Activated naive CD4-positive, alpha-beta T cell treated with anti-CD3 and anti-CD28 coated beads, Interleukin-2, amount 50 U/mL, for 72 hours (primary cell): ENCODE measurements around the gene RACK1. TPM values are rescaled to one million over a fixed set of nuclear protein-coding genes. Genes with fewer than 3 reads are reported as not detected.
A peak's percentile ranks its signal among the peaks of the same experiment; 100 is the strongest.
"Not testable (repeated sequence)": the region's sequence is repeated elsewhere in the genome, so short reads cannot be mapped to it uniquely, and the experiment has no call there.

ENCODE experiments used
- ATAC-seq, 2 donors: fragments of 150-1000 bp; cut with Tn5 transposase; 2 replicates each; pipeline ENCODE4 v1.10.0; 2021; ENCODE audit warnings: mild to moderate bottlenecking in 2 of 2, moderate library complexity in 2 of 2
- DNase-seq, 2 donors: peaks; one replicate each; pipeline ENCODE4 v3.0.0; 2021 to 2022; ENCODE audit warnings: low spot score in 2 of 2
- H3K27ac Mint-ChIP-seq, 2 donors: one replicate each; pipeline ENCODE4 v1.8.0; 2022; ENCODE audit warnings: mild to moderate bottlenecking in 2 of 2, mixed read lengths in 2 of 2
- H3K36me3 Mint-ChIP-seq, 2 donors: one replicate each; pipeline ENCODE4 v1.8.0; 2022; ENCODE audit warnings: mixed read lengths in 2 of 2
- H3K9me3 Mint-ChIP-seq, 2 donors: one replicate each; pipeline ENCODE4 v1.8.0; 2022; ENCODE audit warnings: mixed read lengths in 2 of 2
- total RNA-seq, 2 donors: library from RNA; stranded (reverse); gene quantifications; one replicate each; pipeline ENCODE4 v1.2.3, GENCODE V29; 2022

Gene RACK1
- total RNA-seq, result 1,000 to 10,000 TPM; 2,392 to 2,665 TPM

GRCh38 chr5:181243564-181244343, at the start of gene RACK1:
RACK1 (minus strand) TSS chr5:181243906; CDS start chr5:181243800, 106 bp downstream.
- Mint-ChIP-seq H3K36me3 (peaks cover 66 to 68% of the 10 kb centered on the region in 2 donors), H3K9me3 (no peaks in the 10 kb centered on the region), H3K27ac (peak within 1 kb of the TSS; percentile 96 to 100)
- peak; percentile 64 to 71 for ATAC-seq
- peak; percentile 83 to 88 for DNase-seq

GRCh38 chr5:181287331-181287730, 43.6 kb upstream of the RACK1 start:
- not testable (repeated sequence) for H3K9me3 Mint-ChIP-seq, H3K36me3 Mint-ChIP-seq, ATAC-seq, DNase-seq
- H3K27ac Mint-ChIP-seq, result peak overlapping the region in 1 of 2 donors; percentile 23

GRCh38 chr5:181285962-181286705, 42.4 kb upstream of the RACK1 start:
- not testable (repeated sequence) for H3K36me3 Mint-ChIP-seq, ATAC-seq, H3K9me3 Mint-ChIP-seq, DNase-seq
- H3K27ac Mint-ChIP-seq, result peak overlapping the region in 1 of 2 donors; percentile 23

- not testable (repeated sequence) for ATAC-seq, H3K9me3 Mint-ChIP-seq, H3K36me3 Mint-ChIP-seq, DNase-seq
- peak overlapping the region; percentile 10 to 44 for H3K27ac Mint-ChIP-seq
Measured at GRCh38 chr5:181283841-181284755, 40.4 kb upstream of the RACK1 start.

- peak overlapping the region in 1 of 2 donors; percentile 44 for H3K27ac Mint-ChIP-seq
- H3K9me3 Mint-ChIP-seq, result no peaks in the 10 kb centered on the region
- no peak for ATAC-seq
- no peaks in the 10 kb centered on the region for H3K36me3 Mint-ChIP-seq
- no peak for DNase-seq
Measured at GRCh38 chr5:181283347-181283746, 39.6 kb upstream of the RACK1 start.

GRCh38 chr5:181282874-181283273, 39.2 kb upstream of the RACK1 start:
- Mint-ChIP-seq H3K9me3 (no peaks in the 10 kb centered on the region), H3K36me3 (no peaks in the 10 kb centered on the region), H3K27ac (peak overlapping the region in 1 of 2 donors; percentile 44)
- DNase-seq (no peak), ATAC-seq (no peak)

- not testable (repeated sequence) for H3K27ac Mint-ChIP-seq, ATAC-seq, H3K36me3 Mint-ChIP-seq, H3K9me3 Mint-ChIP-seq, DNase-seq
Measured at GRCh38 chr5:181282415-181282814, 38.7 kb upstream of the RACK1 start.

- Mint-ChIP-seq H3K36me3 (no peaks in the 10 kb centered on the region), H3K27ac (no peak overlapping the region), H3K9me3 (no peaks in the 10 kb centered on the region)
- no peak for DNase-seq
- no peak for ATAC-seq
Measured at GRCh38 chr5:181281984-181282316, 38.2 kb upstream of the RACK1 start.

- ATAC-seq (no peak), DNase-seq (no peak)
- H3K36me3 Mint-ChIP-seq, result no peaks in the 10 kb centered on the region
- no peak overlapping the region for H3K27ac Mint-ChIP-seq
- H3K9me3 Mint-ChIP-seq, result no peaks in the 10 kb centered on the region
Measured at GRCh38 chr5:181281077-181281983, 37.6 kb upstream of the RACK1 start.

GRCh38 chr5:181280251-181280762, 36.6 kb upstream of the RACK1 start:
- DNase-seq (no peak), ATAC-seq (no peak)
- no peak overlapping the region for H3K27ac Mint-ChIP-seq
- no peaks in the 10 kb centered on the region for H3K9me3 Mint-ChIP-seq
- no peaks in the 10 kb centered on the region for H3K36me3 Mint-ChIP-seq

- not testable (repeated sequence) for DNase-seq, H3K36me3 Mint-ChIP-seq, H3K27ac Mint-ChIP-seq, H3K9me3 Mint-ChIP-seq, ATAC-seq
Measured at GRCh38 chr5:181273433-181273744, 29.7 kb upstream of the RACK1 start.

GRCh38 chr5:181271081-181271480, 27.4 kb upstream of the RACK1 start:
- DNase-seq (no peak), ATAC-seq (no peak)

GRCh38 chr5:181267907-181268306, 24.2 kb upstream of the RACK1 start:
- not testable (repeated sequence) for ATAC-seq, H3K9me3 Mint-ChIP-seq, H3K27ac Mint-ChIP-seq, H3K36me3 Mint-ChIP-seq, DNase-seq

More at GRCh38 chr5:181271081-181271480, 27.4 kb upstream of the RACK1 start:
- no peak overlapping the region for H3K27ac Mint-ChIP-seq
- no peaks in the 10 kb centered on the region for H3K36me3 Mint-ChIP-seq
- H3K9me3 Mint-ChIP-seq, result no peaks in the 10 kb centered on the region

- not testable (repeated sequence) for H3K9me3 Mint-ChIP-seq, H3K36me3 Mint-ChIP-seq, ATAC-seq, DNase-seq
- H3K27ac Mint-ChIP-seq, result peak overlapping the region in 1 of 2 donors; percentile 14
Measured at GRCh38 chr5:181267291-181267904, 23.7 kb upstream of the RACK1 start.

GRCh38 chr5:181265092-181265671, 21.5 kb upstream of the RACK1 start:
- Mint-ChIP-seq H3K9me3 (no peaks in the 10 kb centered on the region), H3K27ac (no peak overlapping the region), H3K36me3 (peaks cover 9 to 16% of the 10 kb centered on the region in 2 donors)
- ATAC-seq (no peak), DNase-seq (no peak)
